Mesothelial cell of epicardium (in vitro differentiated cells): ENCODE results near the gene MCUB. TPM values are rescaled to one million over a fixed set of nuclear protein-coding genes. Genes with fewer than 3 reads are reported as not detected.

Experiments used
- DNase-seq, 2 experiments: peaks; one replicate each; pipeline ENCODE4 v3.0.0; 2021; ENCODE audit warnings: low spot score in 2 of 2; ENCODE audit not compliant: unreplicated experiment in 2 of 2
- H3K27ac Mint-ChIP-seq: 2 replicates; pipeline ENCODE4 v1.8.0; 2021; ENCODE audit warnings: mixed read lengths
- H3K27me3 Mint-ChIP-seq: 2 replicates; pipeline ENCODE4 v1.8.0; 2021; ENCODE audit warnings: low read depth, mixed read lengths
- H3K36me3 Mint-ChIP-seq: 2 replicates; pipeline ENCODE4 v1.8.0; 2021; ENCODE audit warnings: mixed read lengths
- H3K4me1 Mint-ChIP-seq: 2 replicates; pipeline ENCODE4 v1.8.0; 2021; ENCODE audit warnings: mixed read lengths
- H3K4me3 Mint-ChIP-seq: 2 replicates; pipeline ENCODE4 v1.8.0; 2021; ENCODE audit warnings: mild to moderate bottlenecking, moderate library complexity, mixed read lengths
- H3K9me3 Mint-ChIP-seq: 2 replicates; pipeline ENCODE4 v1.8.0; 2021; ENCODE audit warnings: mixed read lengths
- total RNA-seq: library from RNA; stranded (reverse); gene quantifications from 3 replicates; pipeline ENCODE4 v1.2.1, GENCODE V29; 2021
- TF ChIP-seq, protein P1 (sequence below): fragments of 200-600 bp; sonication (generic); IDR thresholded peaks from one replicate; pipeline ENCODE4 v1.5.0; 2021; ENCODE audit warnings: antibody characterized with exemption; ENCODE audit not compliant: unreplicated experiment

MCUB gene
- total RNA-seq, 1 donor from 2014 or later, result 3.0 TPM

DNA sequence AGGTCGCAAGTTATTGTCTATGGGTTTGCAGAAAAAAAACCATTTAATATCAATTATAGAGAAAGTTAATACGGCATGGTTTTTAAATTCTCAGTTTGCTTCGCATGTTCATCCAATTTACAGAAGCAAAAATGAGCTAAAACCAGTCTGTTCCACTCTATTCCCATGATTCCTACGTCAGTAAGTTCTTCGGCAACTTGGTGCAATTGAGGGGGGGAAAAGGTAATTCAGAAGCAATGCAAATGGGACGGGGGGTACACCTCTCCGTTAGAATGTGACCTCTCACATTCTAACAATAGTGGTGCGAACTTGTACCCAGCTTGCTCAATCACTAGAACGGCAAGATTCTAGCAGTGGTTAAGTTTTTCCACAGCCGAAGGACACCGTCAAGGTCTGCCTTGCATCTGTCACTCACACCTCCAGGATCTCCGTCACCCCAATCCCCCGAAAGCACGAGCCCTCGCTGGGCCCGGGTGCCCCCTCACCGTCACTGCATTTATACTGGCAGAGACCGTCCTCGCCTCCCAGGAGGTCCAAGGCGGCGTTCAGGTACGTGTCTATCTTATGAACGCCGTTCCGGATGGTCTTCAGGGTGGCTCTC is 169.2 kb downstream of the MCUB start:
- Mint-ChIP-seq H3K27me3 (no peaks in the 10 kb centered on the region), H3K36me3 (peaks cover 19% of the 10 kb centered on the region), H3K4me3 (peak overlapping the region; percentile 90), H3K27ac (peak overlapping the region; percentile 97), H3K4me1 (peaks cover 27% of the 10 kb centered on the region), H3K9me3 (no peaks in the 10 kb centered on the region)
- no peak for DNase-seq
- TF ChIP-seq, protein P1, sequence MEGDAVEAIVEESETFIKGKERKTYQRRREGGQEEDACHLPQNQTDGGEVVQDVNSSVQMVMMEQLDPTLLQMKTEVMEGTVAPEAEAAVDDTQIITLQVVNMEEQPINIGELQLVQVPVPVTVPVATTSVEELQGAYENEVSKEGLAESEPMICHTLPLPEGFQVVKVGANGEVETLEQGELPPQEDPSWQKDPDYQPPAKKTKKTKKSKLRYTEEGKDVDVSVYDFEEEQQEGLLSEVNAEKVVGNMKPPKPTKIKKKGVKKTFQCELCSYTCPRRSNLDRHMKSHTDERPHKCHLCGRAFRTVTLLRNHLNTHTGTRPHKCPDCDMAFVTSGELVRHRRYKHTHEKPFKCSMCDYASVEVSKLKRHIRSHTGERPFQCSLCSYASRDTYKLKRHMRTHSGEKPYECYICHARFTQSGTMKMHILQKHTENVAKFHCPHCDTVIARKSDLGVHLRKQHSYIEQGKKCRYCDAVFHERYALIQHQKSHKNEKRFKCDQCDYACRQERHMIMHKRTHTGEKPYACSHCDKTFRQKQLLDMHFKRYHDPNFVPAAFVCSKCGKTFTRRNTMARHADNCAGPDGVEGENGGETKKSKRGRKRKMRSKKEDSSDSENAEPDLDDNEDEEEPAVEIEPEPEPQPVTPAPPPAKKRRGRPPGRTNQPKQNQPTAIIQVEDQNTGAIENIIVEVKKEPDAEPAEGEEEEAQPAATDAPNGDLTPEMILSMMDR, result no peak

DNA sequence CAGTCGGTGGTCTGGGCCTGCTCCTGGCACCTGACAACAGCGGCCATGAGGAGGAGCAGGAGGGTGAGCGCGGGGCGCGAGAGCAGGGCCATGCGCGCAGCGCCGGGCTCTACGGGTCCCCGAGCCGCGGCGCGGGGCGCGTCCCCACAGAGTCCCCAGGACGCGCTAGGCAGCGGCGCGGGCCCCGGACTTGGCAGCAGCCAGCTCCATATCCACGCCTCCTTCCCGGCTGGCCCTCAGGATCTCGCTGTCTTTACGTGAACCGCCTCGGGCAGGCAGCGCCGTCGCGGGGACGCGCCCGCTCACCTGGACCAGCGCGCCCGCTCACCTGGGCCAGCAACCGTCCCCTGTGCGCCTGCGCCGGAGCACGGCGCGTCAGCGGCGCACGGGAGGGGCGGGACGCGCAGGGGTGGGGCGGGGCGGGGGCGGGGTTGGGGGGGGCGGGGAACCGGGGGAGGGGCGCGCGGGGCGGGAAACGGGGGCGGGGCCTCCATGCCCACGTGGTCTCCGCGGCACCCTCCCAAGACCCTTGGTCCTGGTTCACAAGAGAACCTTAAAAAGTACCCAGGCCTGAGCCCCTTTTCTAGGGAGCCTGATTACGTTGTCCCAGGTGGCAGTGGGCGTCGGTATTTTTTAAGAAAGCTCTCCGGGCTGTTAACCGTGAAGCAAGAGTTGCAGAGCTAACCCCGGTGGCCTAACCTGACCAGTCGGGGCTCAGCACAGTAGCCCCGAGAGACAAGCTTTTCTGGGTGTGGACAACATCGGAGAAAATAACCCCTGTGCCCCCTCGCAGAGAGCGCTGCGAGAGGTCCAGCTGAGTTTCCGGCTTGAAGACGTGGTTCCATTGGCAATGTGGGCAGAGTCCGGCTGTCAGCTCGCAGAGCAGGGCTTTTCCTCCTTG is 169.9 kb downstream of the MCUB start, which contains the start of gene PLA2G12A:
TSS of gene PLA2G12A (minus strand) at position 353 of the 901 bp plus-strand sequence. CDS start at position 92, 261 bp downstream.
- H3K36me3 Mint-ChIP-seq, result peaks cover 18% of the 10 kb centered on the region
- H3K9me3 Mint-ChIP-seq, result no peaks in the 10 kb centered on the region
- H3K4me1 Mint-ChIP-seq, result peaks cover 27% of the 10 kb centered on the region
- TF ChIP-seq, protein P1, result no peak
- H3K4me3 Mint-ChIP-seq, result peak within 1 kb of the TSS; percentile 90
- no peaks in the 10 kb centered on the region for H3K27me3 Mint-ChIP-seq
- H3K27ac Mint-ChIP-seq, result peak within 1 kb of the TSS; percentile 97
- peak; percentile 71 to 86 for DNase-seq

DNA sequence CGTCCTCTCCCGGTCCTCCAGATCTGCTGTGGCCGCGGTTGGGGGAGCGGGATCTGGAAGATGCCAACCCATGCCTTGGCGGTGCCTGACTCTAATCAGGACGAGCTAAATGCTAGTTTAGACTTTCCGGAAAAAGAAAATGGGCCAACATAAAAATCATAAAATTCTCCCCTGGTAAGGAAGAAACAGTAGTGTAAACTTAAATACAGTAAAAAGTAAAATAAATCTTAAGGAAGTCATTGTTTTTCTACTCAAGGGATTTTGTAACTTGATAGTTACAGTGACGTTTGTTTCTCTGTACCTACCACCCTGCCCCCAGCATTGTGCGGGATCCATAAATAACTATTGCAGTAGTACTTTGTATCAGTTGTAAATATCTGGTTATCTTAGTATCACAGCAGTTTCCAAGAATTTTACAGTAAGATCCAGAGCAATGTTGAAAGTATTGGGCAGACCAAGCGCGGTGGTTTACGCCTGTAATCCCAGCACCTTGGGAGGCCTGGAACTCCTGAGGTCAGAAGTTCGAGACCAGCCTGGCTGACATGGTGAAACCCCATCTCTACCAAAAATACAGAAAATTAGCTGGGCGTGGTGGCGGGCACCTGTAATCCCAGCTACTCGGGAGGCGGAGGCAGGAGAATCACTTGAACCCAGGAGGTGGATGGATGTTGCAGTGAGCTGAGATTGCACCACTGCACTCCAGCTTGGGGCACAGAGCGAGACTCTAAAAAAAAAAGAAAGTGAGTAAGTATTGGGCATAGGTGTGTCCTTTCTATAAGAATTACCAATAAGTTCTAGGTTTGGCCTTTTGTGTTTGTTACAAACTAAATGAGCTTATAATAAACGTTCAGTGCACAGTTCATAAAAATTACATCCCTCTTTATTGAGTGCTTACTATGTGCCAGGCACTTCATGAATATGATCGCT is 170.8 kb downstream of the MCUB start:
- Mint-ChIP-seq H3K27me3 (no peaks in the 10 kb centered on the region), H3K9me3 (no peaks in the 10 kb centered on the region), H3K4me3 (peak overlapping the region; percentile 73), H3K27ac (peak overlapping the region; percentile 94), H3K4me1 (peaks cover 30% of the 10 kb centered on the region), H3K36me3 (peaks cover 16% of the 10 kb centered on the region)
- no peak for DNase-seq
- TF ChIP-seq, protein P1, result no peak

DNA sequence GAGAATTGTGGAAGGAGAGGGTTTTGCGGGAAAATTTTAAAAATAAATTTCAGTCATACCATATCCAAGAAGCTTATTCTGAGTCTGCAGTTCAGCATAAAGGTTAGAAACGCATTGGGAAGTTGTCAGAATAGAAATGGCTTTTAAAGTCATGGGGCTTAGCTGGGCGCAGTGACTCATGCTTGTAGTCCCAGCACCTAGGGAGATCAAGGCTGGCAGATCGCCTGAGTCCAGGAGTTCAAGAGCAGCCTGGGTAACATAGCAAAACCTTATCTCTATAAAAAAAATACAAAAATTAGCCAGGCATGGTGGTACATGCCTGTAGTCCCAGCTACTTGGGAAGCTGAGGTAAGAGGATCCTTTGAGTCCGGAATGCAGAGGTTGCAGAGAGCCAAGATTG is 173.7 kb downstream of the MCUB start:
- no peak overlapping the region for H3K27ac Mint-ChIP-seq
- H3K9me3 Mint-ChIP-seq, result no peaks in the 10 kb centered on the region
- TF ChIP-seq, protein P1, result no peak
- H3K4me1 Mint-ChIP-seq, result peaks cover 21% of the 10 kb centered on the region
- H3K4me3 Mint-ChIP-seq, result no peak overlapping the region
- H3K27me3 Mint-ChIP-seq, result no peaks in the 10 kb centered on the region
- peaks cover 31% of the 10 kb centered on the region for H3K36me3 Mint-ChIP-seq
- DNase-seq, result no peak
